Raji (cell line): ENCODE results near the gene CCND1.

Source experiments
- POLR2A ChIP-seq: IDR thresholded peaks from 2 replicates; pipeline ENCODE4 v1.6.1; 2011; ENCODE audit warnings: low read depth, low read length, control low read depth; ENCODE audit not compliant: insufficient read depth

The CCND1 gene

GRCh38 chr11:69635195-69635594, 5.8 kb upstream of the CCND1 start:
- TF ChIP-seq POLR2A: no peak

- TF ChIP-seq POLR2A: no peak
These were observed 5.0 kb upstream of the CCND1 start for GRCh38 chr11:69635804-69636511.

DNA sequence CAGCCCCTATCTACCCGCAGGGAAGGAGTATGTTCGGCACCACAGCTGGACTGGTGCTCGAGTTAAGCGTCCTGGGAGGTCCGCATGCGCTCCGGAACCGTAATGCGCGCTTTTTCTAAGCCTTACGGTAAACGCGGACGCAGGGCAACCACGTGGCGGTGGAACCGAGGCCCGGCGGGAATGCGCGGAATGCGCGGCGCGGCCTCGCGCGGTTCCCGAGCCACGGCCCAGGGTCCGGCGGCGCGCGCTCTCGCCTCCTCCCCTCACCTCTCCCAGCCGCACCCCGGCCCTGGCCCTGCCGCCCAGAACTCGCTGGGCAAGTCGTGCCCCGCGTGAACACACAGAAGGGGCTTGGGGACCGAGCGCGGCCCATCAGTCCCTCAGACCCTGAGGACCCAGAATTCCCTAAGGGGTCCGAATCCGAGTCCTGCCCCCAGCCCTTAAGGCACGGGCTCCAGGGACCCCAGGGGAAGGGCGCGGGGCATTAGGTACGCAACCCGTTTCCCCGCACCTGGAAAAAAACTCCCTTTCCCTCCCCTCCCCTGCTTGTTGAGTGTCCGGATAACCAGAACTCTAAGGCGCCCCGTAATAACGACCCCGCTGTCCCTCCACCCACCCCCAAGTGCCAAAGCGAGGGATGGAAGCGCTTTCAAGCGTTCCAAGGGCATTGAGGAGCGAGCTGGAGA, 4.3 kb upstream of the CCND1 start:
- TF ChIP-seq POLR2A: no peak

GRCh38 chr11:69637198-69637940, 3.6 kb upstream of the CCND1 start:
- no peak for TF ChIP-seq POLR2A

DNA sequence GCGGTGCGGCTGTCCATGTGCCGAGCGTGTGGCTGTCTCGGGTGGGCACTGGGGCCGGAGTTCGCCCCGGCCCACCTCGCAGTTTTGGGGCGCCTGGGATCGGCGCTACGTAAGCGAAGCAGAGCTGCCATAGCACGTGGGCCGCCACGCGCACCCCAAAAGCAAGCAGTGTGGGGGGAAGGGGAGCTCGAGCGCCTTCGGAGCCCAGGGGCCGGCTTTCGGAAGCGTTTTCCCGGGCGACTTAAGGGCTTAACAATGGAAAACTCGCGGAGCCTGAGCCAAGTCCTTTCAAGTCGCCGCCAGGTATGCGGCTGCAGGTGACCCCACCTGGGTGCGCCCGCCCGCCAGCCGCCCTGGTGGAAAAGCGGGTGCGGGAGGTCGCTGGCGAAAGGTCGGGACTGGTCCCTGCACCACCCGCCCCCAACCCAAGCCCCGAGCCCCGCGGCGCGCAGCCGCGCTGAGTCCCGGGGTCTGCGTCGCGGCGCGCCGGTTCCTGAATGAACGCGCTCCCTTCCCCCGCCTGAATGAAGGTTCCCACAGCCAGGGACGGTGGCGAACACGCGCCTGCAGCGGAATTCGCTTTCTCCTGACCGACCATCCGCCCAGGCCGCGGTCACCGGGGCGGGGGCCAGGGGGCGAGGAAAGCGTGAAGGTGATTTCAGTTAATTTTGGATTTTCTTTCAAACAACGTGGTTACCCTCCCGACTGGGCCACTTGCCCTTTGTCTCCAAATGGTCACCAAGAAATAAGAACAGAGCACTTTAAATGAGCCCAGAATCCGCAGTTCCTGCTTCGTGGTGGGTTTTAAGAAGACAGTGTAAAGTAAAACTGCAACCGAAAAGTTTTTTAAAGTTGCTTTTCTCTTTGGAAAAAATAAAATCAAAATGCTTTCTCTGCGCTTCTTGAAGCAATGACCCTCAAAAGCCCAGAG, 2.8 kb upstream of the CCND1 start:
- TF ChIP-seq POLR2A: no peak

DNA sequence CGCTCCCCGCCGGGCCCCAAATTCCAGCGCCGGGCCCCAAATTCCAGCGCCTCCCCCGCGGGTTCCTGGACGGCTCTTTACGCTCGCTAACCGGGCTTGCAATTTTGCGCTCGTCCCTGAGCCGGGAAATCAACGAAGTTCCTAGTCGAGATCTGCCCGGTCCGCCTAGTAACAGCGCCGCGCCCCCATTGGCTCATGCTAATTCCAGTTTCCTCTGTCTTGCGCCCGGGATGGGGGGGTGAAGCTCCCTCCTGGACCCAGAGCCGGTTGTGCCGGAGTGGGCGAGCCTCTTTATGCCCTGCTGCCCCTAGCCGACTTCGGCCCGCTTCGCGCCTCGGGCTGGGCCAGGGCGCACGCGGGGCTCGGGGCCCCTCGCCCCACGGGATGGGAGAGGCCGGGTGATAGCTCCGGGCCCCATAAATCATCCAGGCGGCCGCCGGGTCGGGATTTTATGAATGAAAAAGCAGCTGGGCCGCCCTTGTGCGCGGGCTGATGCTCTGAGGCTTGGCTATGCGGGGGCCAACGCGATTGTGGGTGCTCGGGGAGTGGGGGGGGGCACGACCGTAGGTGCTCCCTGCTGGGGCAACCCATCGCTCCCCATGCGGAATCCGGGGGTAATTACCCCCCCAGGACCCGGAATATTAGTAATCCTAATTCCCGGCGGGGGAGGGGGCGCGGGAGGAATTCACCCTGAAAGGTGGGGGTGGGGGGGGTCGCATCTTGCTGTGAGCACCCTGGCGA, 1.8 kb upstream of the CCND1 start:
- TF ChIP-seq POLR2A: no peak

DNA sequence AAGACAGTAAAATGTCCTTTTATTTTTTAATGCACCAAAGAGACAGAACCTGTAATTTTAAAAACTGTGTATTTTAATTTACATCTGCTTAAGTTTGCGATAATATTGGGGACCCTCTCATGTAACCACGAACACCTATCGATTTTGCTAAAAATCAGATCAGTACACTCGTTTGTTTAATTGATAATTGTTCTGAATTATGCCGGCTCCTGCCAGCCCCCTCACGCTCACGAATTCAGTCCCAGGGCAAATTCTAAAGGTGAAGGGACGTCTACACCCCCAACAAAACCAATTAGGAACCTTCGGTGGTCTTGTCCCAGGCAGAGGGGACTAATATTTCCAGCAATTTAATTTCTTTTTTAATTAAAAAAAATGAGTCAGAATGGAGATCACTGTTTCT, 1.1 kb upstream of the CCND1 start:
- no peak for TF ChIP-seq POLR2A

DNA sequence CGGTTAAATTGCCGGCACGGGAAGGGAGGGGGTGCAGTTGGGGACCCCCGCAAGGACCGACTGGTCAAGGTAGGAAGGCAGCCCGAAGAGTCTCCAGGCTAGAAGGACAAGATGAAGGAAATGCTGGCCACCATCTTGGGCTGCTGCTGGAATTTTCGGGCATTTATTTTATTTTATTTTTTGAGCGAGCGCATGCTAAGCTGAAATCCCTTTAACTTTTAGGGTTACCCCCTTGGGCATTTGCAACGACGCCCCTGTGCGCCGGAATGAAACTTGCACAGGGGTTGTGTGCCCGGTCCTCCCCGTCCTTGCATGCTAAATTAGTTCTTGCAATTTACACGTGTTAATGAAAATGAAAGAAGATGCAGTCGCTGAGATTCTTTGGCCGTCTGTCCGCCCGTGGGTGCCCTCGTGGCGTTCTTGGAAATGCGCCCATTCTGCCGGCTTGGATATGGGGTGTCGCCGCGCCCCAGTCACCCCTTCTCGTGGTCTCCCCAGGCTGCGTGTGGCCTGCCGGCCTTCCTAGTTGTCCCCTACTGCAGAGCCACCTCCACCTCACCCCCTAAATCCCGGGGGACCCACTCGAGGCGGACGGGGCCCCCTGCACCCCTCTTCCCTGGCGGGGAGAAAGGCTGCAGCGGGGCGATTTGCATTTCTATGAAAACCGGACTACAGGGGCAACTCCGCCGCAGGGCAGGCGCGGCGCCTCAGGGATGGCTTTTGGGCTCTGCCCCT, 529 bp upstream of the CCND1 start:
- no peak for TF ChIP-seq POLR2A

DNA sequence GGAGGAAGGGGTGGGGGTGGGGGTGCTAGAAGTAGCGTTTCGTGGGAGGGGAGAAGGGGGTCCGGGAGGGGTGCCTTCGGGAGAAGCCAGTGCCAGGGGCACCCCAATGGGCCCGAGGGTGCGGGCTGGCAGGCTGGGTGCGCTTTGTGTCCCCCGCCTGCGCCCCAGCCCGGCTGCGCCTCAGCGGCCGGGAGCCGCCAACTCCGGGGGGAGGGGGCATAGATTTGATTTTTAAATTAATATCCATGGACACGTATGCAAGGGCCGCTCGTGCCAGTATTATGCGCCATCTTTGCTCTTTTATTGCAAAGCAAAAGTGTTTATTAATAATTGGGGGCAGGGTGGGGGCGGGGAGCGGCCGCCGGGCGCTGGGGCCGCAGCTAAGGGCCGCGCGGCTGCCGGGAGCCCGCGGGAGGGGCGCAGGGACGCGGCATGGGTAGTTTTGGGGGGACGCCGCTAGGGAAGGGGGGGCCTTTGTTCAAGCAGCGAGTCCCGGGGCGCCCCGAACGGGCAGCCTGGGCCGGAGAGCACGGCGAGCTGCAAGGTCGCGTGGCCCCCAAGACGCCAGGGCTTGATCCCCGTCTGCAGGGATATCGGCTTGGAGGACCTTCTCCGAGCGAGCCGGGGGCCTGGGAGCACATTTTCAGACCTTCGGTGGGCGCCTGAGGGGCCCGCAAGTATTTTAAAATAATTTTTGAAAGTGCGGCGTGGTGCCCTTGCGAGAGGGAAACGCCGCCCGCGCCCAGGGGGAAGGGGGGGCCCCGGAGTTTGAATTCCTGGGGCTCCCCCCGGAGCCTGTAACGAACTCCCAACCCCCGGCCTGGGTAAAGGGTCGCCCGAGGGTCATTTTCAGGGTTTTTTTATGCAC, 959 bp downstream of the CCND1 start:
- TF ChIP-seq POLR2A: no peak

GRCh38 chr11:69642549-69642912, 1.6 kb downstream of the CCND1 start:
- TF ChIP-seq POLR2A: no peak

GRCh38 chr11:69642913-69643632, 2.1 kb downstream of the CCND1 start:
- no peak for TF ChIP-seq POLR2A

DNA sequence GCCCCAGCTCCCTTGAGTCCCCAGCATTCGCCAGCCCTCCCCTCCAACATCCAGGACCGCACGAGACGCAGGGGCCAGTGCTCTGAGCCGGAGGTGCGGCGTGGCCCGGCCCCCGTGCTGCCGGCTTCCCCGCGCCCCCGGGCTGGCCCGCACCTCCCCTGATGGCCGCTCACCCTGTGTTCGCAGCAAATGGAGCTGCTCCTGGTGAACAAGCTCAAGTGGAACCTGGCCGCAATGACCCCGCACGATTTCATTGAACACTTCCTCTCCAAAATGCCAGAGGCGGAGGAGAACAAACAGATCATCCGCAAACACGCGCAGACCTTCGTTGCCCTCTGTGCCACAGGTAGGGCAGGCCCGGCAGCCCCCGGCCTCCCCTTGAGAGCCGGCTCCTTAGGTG, 2.7 kb downstream of the CCND1 start:
- TF ChIP-seq POLR2A: no peak
